DMS114 treated with DMSO at 0.1 percent for 48 hours (cell line): ENCODE data around the gene PLA2G2D.

Experiments
- DNase-seq: peaks from one replicate; lab custom pipeline; 2025; ENCODE audit not compliant: unreplicated experiment; lab: John Stamatoyannopoulos, UW

The PLA2G2D gene

GRCh38 chr1:20069874-20070273 lies 49.5 kb downstream of the PLA2G2D start, which contains the start of gene PLA2G5:
Gene PLA2G5, plus strand, starts transcription at chr1:20070194. Its CDS starts 14,637 bp downstream, at chr1:20084831.
- DNase-seq = no peak

GRCh38 chr1:20068722-20069121 lies 50.6 kb downstream of the PLA2G2D start:
- no peak for DNase-seq

GRCh38 chr1:20063861-20064292 lies 55.5 kb downstream of the PLA2G2D start:
- no peak for DNase-seq
